ENCODE results near the gene MFGE8. TPM values are rescaled to one million over a fixed set of nuclear protein-coding genes. Genes with fewer than 3 reads are reported as not detected.
"Not testable (repeated sequence)": the region's sequence is repeated elsewhere in the genome, so short reads cannot be mapped to it uniquely, and the experiment has no call there.

The MFGE8 gene
- total RNA-seq, 1 donor = 195 TPM

GRCh38 chr15:88920892-88921435, 7.8 kb upstream of the MFGE8 start:
- H2AFZ ChIP-seq (ENCODE audit: low read length); H4K20me1 ChIP-seq (ENCODE audit: insufficient read depth, low read length); H3K27me3 ChIP-seq (ENCODE audit: insufficient read depth, low read length); DNase-seq (ENCODE audit: insufficient read length, low spot score, missing footprints); H3K36me3 ChIP-seq (ENCODE audit: insufficient read depth, low read length); H3K9me3 ChIP-seq (ENCODE audit: low read depth, low read length); H3K4me3 ChIP-seq (ENCODE audit: insufficient read depth, low read length); H3K79me2 ChIP-seq (ENCODE audit: insufficient read depth, low read length): not testable (repeated sequence)
- Histone ChIP-seq H3K4me1 (ENCODE audit: insufficient read depth, low read length) (peaks cover 32% of the 10 kb centered on the region), H3K27ac (ENCODE audit: low read depth, low read length) (peak overlapping the region; percentile 86), H3K4me2 (ENCODE audit: insufficient read depth, low read length) (peak overlapping the region; percentile 54)

- H2AFZ ChIP-seq (ENCODE audit: low read length) = no peak overlapping the region
- H3K79me2 ChIP-seq (ENCODE audit: insufficient read depth, low read length) = no peaks in the 10 kb centered on the region
- H4K20me1 ChIP-seq (ENCODE audit: insufficient read depth, low read length) = no peaks in the 10 kb centered on the region
- no peak for TF ChIP-seq CTCF (IDR thresholded peaks at IDR 0.05; ENCODE audit: extremely low read depth, low read depth, low read length)
- peak overlapping the region; percentile 54 for H3K4me2 ChIP-seq (ENCODE audit: insufficient read depth, low read length)
- H3K27ac ChIP-seq (ENCODE audit: low read depth, low read length) = peak overlapping the region; percentile 86
- no peaks in the 10 kb centered on the region for H3K36me3 ChIP-seq (ENCODE audit: insufficient read depth, low read length)
- no peaks in the 10 kb centered on the region for H3K27me3 ChIP-seq (ENCODE audit: insufficient read depth, low read length)
- no peak overlapping the region for H3K4me3 ChIP-seq (ENCODE audit: insufficient read depth, low read length)
- no peak for DNase-seq (ENCODE audit: insufficient read length, low spot score, missing footprints)
- peaks cover 32% of the 10 kb centered on the region for H3K4me1 ChIP-seq (ENCODE audit: insufficient read depth, low read length)
- H3K9me3 ChIP-seq (ENCODE audit: low read depth, low read length) = no peaks in the 10 kb centered on the region
Observed at GRCh38 chr15:88920186-88920891, 7.2 kb upstream of the MFGE8 start.

GRCh38 chr15:88918738-88919137, 5.6 kb upstream of the MFGE8 start:
- no peak for TF ChIP-seq CTCF (IDR thresholded peaks at IDR 0.05; ENCODE audit: extremely low read depth, low read depth, low read length)
- Histone ChIP-seq H3K4me2 (ENCODE audit: insufficient read depth, low read length) (peak overlapping the region; percentile 65), H3K36me3 (ENCODE audit: insufficient read depth, low read length) (no peaks in the 10 kb centered on the region), H3K9me3 (ENCODE audit: low read depth, low read length) (no peaks in the 10 kb centered on the region), H3K4me1 (ENCODE audit: insufficient read depth, low read length) (peaks cover 33% of the 10 kb centered on the region), H4K20me1 (ENCODE audit: insufficient read depth, low read length) (no peaks in the 10 kb centered on the region), H3K27me3 (ENCODE audit: insufficient read depth, low read length) (no peaks in the 10 kb centered on the region), H3K4me3 (ENCODE audit: insufficient read depth, low read length) (no peak overlapping the region), H2AFZ (ENCODE audit: low read length) (no peak overlapping the region), H3K27ac (ENCODE audit: low read depth, low read length) (peak overlapping the region; percentile 81), H3K79me2 (ENCODE audit: insufficient read depth, low read length) (no peaks in the 10 kb centered on the region)
- peak; percentile 91 for DNase-seq (ENCODE audit: insufficient read length, low spot score, missing footprints)

- no peak overlapping the region for H3K27ac ChIP-seq (ENCODE audit: low read depth, low read length)
- H3K4me3 ChIP-seq (ENCODE audit: insufficient read depth, low read length) = no peak overlapping the region
- no peaks in the 10 kb centered on the region for H3K36me3 ChIP-seq (ENCODE audit: insufficient read depth, low read length)
- peaks cover 2% of the 10 kb centered on the region for H3K79me2 ChIP-seq (ENCODE audit: insufficient read depth, low read length)
- TF ChIP-seq CTCF (IDR thresholded peaks at IDR 0.05; ENCODE audit: extremely low read depth, low read depth, low read length) = no peak
- H3K27me3 ChIP-seq (ENCODE audit: insufficient read depth, low read length) = no peaks in the 10 kb centered on the region
- no peaks in the 10 kb centered on the region for H3K9me3 ChIP-seq (ENCODE audit: low read depth, low read length)
- no peaks in the 10 kb centered on the region for H4K20me1 ChIP-seq (ENCODE audit: insufficient read depth, low read length)
- DNase-seq (ENCODE audit: insufficient read length, low spot score, missing footprints) = no peak
- H3K4me2 ChIP-seq (ENCODE audit: insufficient read depth, low read length) = no peak overlapping the region
- no peak overlapping the region for H2AFZ ChIP-seq (ENCODE audit: low read length)
- peaks cover 37% of the 10 kb centered on the region for H3K4me1 ChIP-seq (ENCODE audit: insufficient read depth, low read length)
Observed at GRCh38 chr15:88917760-88918159, 4.6 kb upstream of the MFGE8 start.

Data from osteoblast (primary cell).